Activated naive CD4-positive, alpha-beta T cell treated with anti-CD3 and anti-CD28 coated beads, Interleukin-2, amount 50 U/mL, for 16 hours (primary cell): ENCODE data around the gene SFT2D1.

Experiments used
- DNase-seq: peaks from one replicate; pipeline ENCODE4 v3.0.0-alpha.2; 2020

Gene SFT2D1

DNA sequence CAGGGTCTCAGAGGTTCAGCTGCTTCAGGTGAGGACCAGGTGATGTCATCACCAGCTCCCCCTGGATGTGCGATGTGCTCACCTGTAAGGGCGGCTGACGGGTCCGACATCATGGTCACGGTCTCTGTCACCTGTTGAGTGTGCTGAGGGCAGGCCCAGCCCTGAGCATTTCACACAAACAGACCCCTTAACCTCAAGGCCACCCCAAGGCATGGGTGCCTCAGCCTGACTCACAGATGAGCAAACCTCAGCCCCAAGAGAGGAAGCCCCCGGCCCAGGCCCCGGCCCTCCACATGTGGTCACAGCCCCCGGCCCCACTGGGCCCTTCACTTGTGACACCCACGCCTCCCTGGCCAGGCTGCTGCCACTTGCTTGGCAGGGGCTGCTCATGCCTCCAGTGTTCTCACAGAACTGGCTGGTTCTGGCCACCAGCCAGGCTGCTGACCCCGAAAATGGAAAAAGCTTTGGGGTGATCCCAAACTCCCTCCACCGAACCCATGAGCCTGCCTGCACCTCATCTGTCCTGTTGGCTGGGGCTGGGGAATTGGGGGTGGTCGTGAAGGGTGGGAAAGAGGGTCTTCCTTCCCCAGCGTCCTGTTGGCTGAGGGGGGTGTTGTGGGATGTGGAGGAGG, 67.5 kb downstream of the SFT2D1 start:
- no peak for DNase-seq

DNA sequence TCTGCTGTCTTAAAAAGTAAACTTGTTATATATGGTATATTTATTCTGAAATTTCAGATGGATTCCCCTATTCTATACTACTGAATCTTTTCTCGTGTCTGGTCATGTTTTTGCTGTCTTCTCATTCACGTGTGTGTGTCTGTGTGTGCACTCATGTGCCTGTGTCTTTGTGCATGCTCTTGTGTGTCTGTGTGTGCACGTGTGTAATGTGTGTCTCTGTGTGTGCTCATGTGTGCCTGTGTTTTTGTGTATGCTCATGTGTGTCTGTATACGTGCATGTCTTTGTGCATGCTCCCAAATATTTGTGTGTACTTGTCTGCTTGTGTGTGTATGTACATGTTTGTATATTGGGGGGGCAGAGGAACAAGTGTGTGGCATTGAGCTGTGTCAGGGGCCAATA, 68.2 kb downstream of the SFT2D1 start:
- no peak for DNase-seq

DNA sequence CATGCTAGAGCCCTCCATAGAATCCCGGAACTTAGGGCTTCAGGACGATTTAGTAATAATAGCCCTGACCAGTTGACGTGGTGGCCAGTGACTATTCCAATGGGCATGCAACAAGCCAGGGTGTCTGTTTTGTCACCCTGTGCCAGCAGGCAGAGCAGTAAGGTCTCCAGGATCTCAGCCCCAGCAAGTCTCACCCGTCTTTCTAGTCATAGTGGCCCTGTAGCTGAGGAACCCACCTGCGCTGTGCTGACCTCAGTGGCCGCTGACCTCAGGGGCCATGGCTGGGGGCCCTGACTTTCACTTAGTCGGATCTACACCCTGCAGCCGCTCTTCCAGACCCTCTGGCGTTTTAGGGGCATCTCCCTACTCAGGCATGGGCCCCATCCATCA, 71.0 kb downstream of the SFT2D1 start:
- no peak for DNase-seq

DNA sequence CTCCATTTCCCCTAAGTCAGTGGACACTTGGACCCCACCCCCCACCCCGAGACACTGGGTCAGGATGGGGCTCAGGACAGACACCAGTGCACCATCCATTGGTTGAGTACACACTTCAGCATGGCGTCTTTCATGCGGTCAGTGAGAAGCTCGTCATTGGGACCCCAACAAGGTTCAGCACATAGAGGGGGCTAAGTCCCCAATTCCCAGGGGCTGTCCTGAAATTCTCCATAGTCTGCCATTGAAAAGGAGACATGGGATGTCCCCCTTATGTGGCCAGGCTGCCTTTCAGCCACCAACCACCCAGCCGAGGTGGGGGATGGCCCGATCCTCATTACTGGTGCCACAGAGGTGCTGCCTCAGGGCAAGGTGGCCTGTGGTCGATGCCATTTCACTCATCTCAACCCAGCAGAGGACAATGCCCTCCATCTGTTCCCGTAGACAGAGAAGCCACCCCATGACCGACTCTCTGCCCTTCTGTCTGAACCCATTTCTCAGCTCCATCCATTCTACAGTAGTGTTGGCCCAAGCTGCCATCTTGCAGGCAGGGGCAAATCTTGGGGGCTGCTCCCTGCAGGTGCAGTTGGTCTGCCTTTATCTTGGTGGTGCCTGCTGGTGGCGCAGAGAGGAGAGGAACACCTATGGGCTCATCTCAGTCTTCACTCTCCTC, 71.5 kb downstream of the SFT2D1 start:
- DNase-seq = no peak
